ENCODE measurements around the gene TIPIN. TPM values are rescaled to one million over a fixed set of nuclear protein-coding genes. Genes with fewer than 3 reads are reported as not detected.
A peak's percentile ranks its signal among the peaks of the same experiment; 100 is the strongest.
"Not testable (repeated sequence)": the region's sequence is repeated elsewhere in the genome, so short reads cannot be mapped to it uniquely, and the experiment has no call there.

The TIPIN gene
- polyA plus RNA-seq, 2 donors, result 6.3 to 7.7 TPM

- peak overlapping the region; percentile 89 to 93 for H3K4me3 ChIP-seq (ENCODE audit: low read depth in 1 of 2, low read length in 2 of 2)
- H3K9me3 ChIP-seq (ENCODE audit: control insufficient read depth in 2 of 2, insufficient read depth in 1 of 2, low read depth in 1 of 2, low read length in 1 of 2), result no peaks in the 10 kb centered on the region
- no peaks in the 10 kb centered on the region for H3K27me3 ChIP-seq (ENCODE audit: control insufficient read depth in 1 of 2, insufficient read depth in 2 of 2, low read length in 2 of 2)
- 1% methylated on average over 58 to 62 of the region's 62 CpGs for WGBS, 2 donors
- no peaks in the 10 kb centered on the region for H3K36me3 ChIP-seq (ENCODE audit: control insufficient read depth in 2 of 2, insufficient read depth in 2 of 2, low read length in 1 of 2)
- peak overlapping the region; percentile 94 to 96 for H3K27ac ChIP-seq (ENCODE audit: low read depth in 2 of 2, low read length in 1 of 2)
- no peaks in the 10 kb centered on the region for H3K4me1 ChIP-seq (ENCODE audit: control insufficient read depth in 2 of 2, insufficient read depth in 2 of 2, low read length in 1 of 2)
Observed at GRCh38 chr15:66387163-66388042, 30.9 kb upstream of the TIPIN start.

- Histone ChIP-seq H3K4me1 (ENCODE audit: control insufficient read depth in 2 of 2, insufficient read depth in 2 of 2, low read length in 1 of 2) (no peaks in the 10 kb centered on the region), H3K27me3 (ENCODE audit: control insufficient read depth in 1 of 2, insufficient read depth in 2 of 2, low read length in 2 of 2) (no peaks in the 10 kb centered on the region), H3K4me3 (ENCODE audit: low read depth in 1 of 2, low read length in 2 of 2) (peak within 1 kb of the TSS; percentile 89 to 93), H3K9me3 (ENCODE audit: control insufficient read depth in 2 of 2, insufficient read depth in 1 of 2, low read depth in 1 of 2, low read length in 1 of 2) (no peaks in the 10 kb centered on the region), H3K36me3 (ENCODE audit: control insufficient read depth in 2 of 2, insufficient read depth in 2 of 2, low read length in 1 of 2) (no peaks in the 10 kb centered on the region), H3K27ac (ENCODE audit: low read depth in 2 of 2, low read length in 1 of 2) (peak within 1 kb of the TSS; percentile 94 to 96)
- WGBS, 2 donors, result 4 to 5% methylated on average over 54 to 69 of the region's 69 CpGs
Observed at GRCh38 chr15:66386204-66387123, 30.0 kb upstream of the TIPIN start, which contains the start of gene MAP2K1. Gene MAP2K1, plus strand, starts transcription at chr15:66386912. Its CDS starts 436 bp downstream, at chr15:66387348.

GRCh38 chr15:66381376-66381775 is 24.9 kb upstream of the TIPIN start:
- H3K4me3 ChIP-seq (ENCODE audit: low read depth in 1 of 2, low read length in 2 of 2); H3K27ac ChIP-seq (ENCODE audit: low read depth in 2 of 2, low read length in 1 of 2); H3K9me3 ChIP-seq (ENCODE audit: control insufficient read depth in 2 of 2, insufficient read depth in 1 of 2, low read depth in 1 of 2, low read length in 1 of 2); H3K36me3 ChIP-seq (ENCODE audit: control insufficient read depth in 2 of 2, insufficient read depth in 2 of 2, low read length in 1 of 2); H3K4me1 ChIP-seq (ENCODE audit: control insufficient read depth in 2 of 2, insufficient read depth in 2 of 2, low read length in 1 of 2); H3K27me3 ChIP-seq (ENCODE audit: control insufficient read depth in 1 of 2, insufficient read depth in 2 of 2, low read length in 2 of 2): not testable (repeated sequence)
- 98 to 100% methylated on average over 2 of the region's 2 CpGs for WGBS, 2 donors

GRCh38 chr15:66378814-66379430 is 22.4 kb upstream of the TIPIN start:
- Histone ChIP-seq H3K36me3 (ENCODE audit: control insufficient read depth in 2 of 2, insufficient read depth in 2 of 2, low read length in 1 of 2) (no peaks in the 10 kb centered on the region), H3K27ac (ENCODE audit: low read depth in 2 of 2, low read length in 1 of 2) (no peak overlapping the region)
- 89 to 90% methylated on average over 7 of the region's 7 CpGs for WGBS, 2 donors

GRCh38 chr15:66374179-66374578 is 17.7 kb upstream of the TIPIN start:
- Histone ChIP-seq H3K4me1 (ENCODE audit: control insufficient read depth in 2 of 2, insufficient read depth in 2 of 2, low read length in 1 of 2) (no peaks in the 10 kb centered on the region), H3K4me3 (ENCODE audit: low read depth in 1 of 2, low read length in 2 of 2) (no peak overlapping the region), H3K27me3 (ENCODE audit: control insufficient read depth in 1 of 2, insufficient read depth in 2 of 2, low read length in 2 of 2) (no peaks in the 10 kb centered on the region), H3K36me3 (ENCODE audit: control insufficient read depth in 2 of 2, insufficient read depth in 2 of 2, low read length in 1 of 2) (no peaks in the 10 kb centered on the region), H3K9me3 (ENCODE audit: control insufficient read depth in 2 of 2, insufficient read depth in 1 of 2, low read depth in 1 of 2, low read length in 1 of 2) (peaks cover 0 to 2% of the 10 kb centered on the region in 2 donors), H3K27ac (ENCODE audit: low read depth in 2 of 2, low read length in 1 of 2) (no peak overlapping the region)
- 96 to 99% methylated on average over 4 of the region's 4 CpGs for WGBS, 2 donors

More at GRCh38 chr15:66378814-66379430, 22.4 kb upstream of the TIPIN start:
- H3K9me3 ChIP-seq (ENCODE audit: control insufficient read depth in 2 of 2, insufficient read depth in 1 of 2, low read depth in 1 of 2, low read length in 1 of 2), result no peaks in the 10 kb centered on the region
- H3K4me1 ChIP-seq (ENCODE audit: control insufficient read depth in 2 of 2, insufficient read depth in 2 of 2, low read length in 1 of 2), result no peaks in the 10 kb centered on the region
- H3K27me3 ChIP-seq (ENCODE audit: control insufficient read depth in 1 of 2, insufficient read depth in 2 of 2, low read length in 2 of 2), result no peaks in the 10 kb centered on the region
- H3K4me3 ChIP-seq (ENCODE audit: low read depth in 1 of 2, low read length in 2 of 2), result no peak overlapping the region

GRCh38 chr15:66369773-66370651 is 13.5 kb upstream of the TIPIN start:
- Histone ChIP-seq H3K36me3 (ENCODE audit: control insufficient read depth in 2 of 2, insufficient read depth in 2 of 2, low read length in 1 of 2) (no peaks in the 10 kb centered on the region), H3K4me3 (ENCODE audit: low read depth in 1 of 2, low read length in 2 of 2) (peak overlapping the region in 1 of 2 donors; percentile 31), H3K4me1 (ENCODE audit: control insufficient read depth in 2 of 2, insufficient read depth in 2 of 2, low read length in 1 of 2) (no peaks in the 10 kb centered on the region), H3K9me3 (ENCODE audit: control insufficient read depth in 2 of 2, insufficient read depth in 1 of 2, low read depth in 1 of 2, low read length in 1 of 2) (peaks cover 0 to 2% of the 10 kb centered on the region in 2 donors), H3K27ac (ENCODE audit: low read depth in 2 of 2, low read length in 1 of 2) (peak overlapping the region; percentile 60 to 67), H3K27me3 (ENCODE audit: control insufficient read depth in 1 of 2, insufficient read depth in 2 of 2, low read length in 2 of 2) (no peaks in the 10 kb centered on the region)
- WGBS, 2 donors, result 22 to 23% methylated on average over 12 of the region's 12 CpGs

- Histone ChIP-seq H3K27me3 (ENCODE audit: control insufficient read depth in 1 of 2, insufficient read depth in 2 of 2, low read length in 2 of 2) (no peaks in the 10 kb centered on the region), H3K27ac (ENCODE audit: low read depth in 2 of 2, low read length in 1 of 2) (no peak overlapping the region), H3K4me3 (ENCODE audit: low read depth in 1 of 2, low read length in 2 of 2) (no peak overlapping the region), H3K9me3 (ENCODE audit: control insufficient read depth in 2 of 2, insufficient read depth in 1 of 2, low read depth in 1 of 2, low read length in 1 of 2) (no peaks in the 10 kb centered on the region), H3K36me3 (ENCODE audit: control insufficient read depth in 2 of 2, insufficient read depth in 2 of 2, low read length in 1 of 2) (no peaks in the 10 kb centered on the region), H3K4me1 (ENCODE audit: control insufficient read depth in 2 of 2, insufficient read depth in 2 of 2, low read length in 1 of 2) (no peaks in the 10 kb centered on the region)
- 87 to 94% methylated on average over 3 of the region's 3 CpGs for WGBS, 2 donors
Observed at GRCh38 chr15:66364944-66365528, 8.6 kb upstream of the TIPIN start.

- WGBS, 2 donors, result 62 to 70% methylated on average over 1 of the region's 1 CpG
- no peak overlapping the region for H3K4me3 ChIP-seq (ENCODE audit: low read depth in 1 of 2, low read length in 2 of 2)
- H3K27ac ChIP-seq (ENCODE audit: low read depth in 2 of 2, low read length in 1 of 2), result no peak overlapping the region
- no peaks in the 10 kb centered on the region for H3K27me3 ChIP-seq (ENCODE audit: control insufficient read depth in 1 of 2, insufficient read depth in 2 of 2, low read length in 2 of 2)
- no peaks in the 10 kb centered on the region for H3K36me3 ChIP-seq (ENCODE audit: control insufficient read depth in 2 of 2, insufficient read depth in 2 of 2, low read length in 1 of 2)
- no peaks in the 10 kb centered on the region for H3K9me3 ChIP-seq (ENCODE audit: control insufficient read depth in 2 of 2, insufficient read depth in 1 of 2, low read depth in 1 of 2, low read length in 1 of 2)
- no peaks in the 10 kb centered on the region for H3K4me1 ChIP-seq (ENCODE audit: control insufficient read depth in 2 of 2, insufficient read depth in 2 of 2, low read length in 1 of 2)
Observed at GRCh38 chr15:66362776-66363175, 6.3 kb upstream of the TIPIN start.
